Measurements from ENCODE around the gene HS3ST4.

Gene HS3ST4

DNA sequence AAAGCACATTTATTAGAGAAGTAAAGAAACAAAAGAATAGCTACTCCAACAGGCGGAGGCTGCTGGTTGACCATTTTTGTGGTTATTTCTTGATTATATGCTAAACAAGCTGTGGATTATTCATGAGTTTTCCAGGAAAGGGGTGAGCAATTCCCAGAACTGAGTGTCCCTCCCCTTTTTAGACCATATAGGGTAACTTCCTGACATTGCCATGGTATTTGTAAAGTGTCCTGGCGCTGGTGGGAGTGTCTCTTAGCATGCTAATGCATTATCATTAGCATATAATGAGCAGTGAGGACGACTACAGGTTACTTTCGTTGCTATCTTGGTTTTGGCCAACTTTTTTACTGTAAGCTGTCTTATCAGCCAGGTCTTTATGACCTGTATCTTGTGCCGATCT lies 12.2 kb upstream of the HS3ST4 start:
- H3K36me3 ChIP-seq (replicated peaks; ENCODE audit: low read depth, low read length) = no peaks in the 10 kb centered on the region
- no peaks in the 10 kb centered on the region for H3K4me1 ChIP-seq (ENCODE audit: low read length)
- no peaks in the 10 kb centered on the region for H4K20me1 ChIP-seq (ENCODE audit: insufficient read depth, low read length)
- H2AFZ ChIP-seq (ENCODE audit: low read depth, low read length) = no peak overlapping the region
- no peak overlapping the region for H3K27ac ChIP-seq (ENCODE audit: low read length)
- no peak overlapping the region for H3K9ac ChIP-seq (ENCODE audit: low read length)
- TF ChIP-seq EZH2phosphoT487 (IDR thresholded peaks at IDR 0.05; ENCODE audit: low read depth) = no peak
- TF ChIP-seq, protein P1, sequence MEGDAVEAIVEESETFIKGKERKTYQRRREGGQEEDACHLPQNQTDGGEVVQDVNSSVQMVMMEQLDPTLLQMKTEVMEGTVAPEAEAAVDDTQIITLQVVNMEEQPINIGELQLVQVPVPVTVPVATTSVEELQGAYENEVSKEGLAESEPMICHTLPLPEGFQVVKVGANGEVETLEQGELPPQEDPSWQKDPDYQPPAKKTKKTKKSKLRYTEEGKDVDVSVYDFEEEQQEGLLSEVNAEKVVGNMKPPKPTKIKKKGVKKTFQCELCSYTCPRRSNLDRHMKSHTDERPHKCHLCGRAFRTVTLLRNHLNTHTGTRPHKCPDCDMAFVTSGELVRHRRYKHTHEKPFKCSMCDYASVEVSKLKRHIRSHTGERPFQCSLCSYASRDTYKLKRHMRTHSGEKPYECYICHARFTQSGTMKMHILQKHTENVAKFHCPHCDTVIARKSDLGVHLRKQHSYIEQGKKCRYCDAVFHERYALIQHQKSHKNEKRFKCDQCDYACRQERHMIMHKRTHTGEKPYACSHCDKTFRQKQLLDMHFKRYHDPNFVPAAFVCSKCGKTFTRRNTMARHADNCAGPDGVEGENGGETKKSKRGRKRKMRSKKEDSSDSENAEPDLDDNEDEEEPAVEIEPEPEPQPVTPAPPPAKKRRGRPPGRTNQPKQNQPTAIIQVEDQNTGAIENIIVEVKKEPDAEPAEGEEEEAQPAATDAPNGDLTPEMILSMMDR (IDR thresholded peaks at IDR 0.05; ENCODE audit: low read depth, low read length) = no peak
- no peak overlapping the region for H3K4me2 ChIP-seq (ENCODE audit: low read length)
- no peaks in the 10 kb centered on the region for H3K79me2 ChIP-seq (ENCODE audit: low read length)
- no peaks in the 10 kb centered on the region for H3K27me3 ChIP-seq (ENCODE audit: low read depth, low read length)
- no peak overlapping the region for H3K4me3 ChIP-seq (ENCODE audit: low read length)
- no peaks in the 10 kb centered on the region for H3K9me3 ChIP-seq (ENCODE audit: insufficient read depth, low read length)

DNA sequence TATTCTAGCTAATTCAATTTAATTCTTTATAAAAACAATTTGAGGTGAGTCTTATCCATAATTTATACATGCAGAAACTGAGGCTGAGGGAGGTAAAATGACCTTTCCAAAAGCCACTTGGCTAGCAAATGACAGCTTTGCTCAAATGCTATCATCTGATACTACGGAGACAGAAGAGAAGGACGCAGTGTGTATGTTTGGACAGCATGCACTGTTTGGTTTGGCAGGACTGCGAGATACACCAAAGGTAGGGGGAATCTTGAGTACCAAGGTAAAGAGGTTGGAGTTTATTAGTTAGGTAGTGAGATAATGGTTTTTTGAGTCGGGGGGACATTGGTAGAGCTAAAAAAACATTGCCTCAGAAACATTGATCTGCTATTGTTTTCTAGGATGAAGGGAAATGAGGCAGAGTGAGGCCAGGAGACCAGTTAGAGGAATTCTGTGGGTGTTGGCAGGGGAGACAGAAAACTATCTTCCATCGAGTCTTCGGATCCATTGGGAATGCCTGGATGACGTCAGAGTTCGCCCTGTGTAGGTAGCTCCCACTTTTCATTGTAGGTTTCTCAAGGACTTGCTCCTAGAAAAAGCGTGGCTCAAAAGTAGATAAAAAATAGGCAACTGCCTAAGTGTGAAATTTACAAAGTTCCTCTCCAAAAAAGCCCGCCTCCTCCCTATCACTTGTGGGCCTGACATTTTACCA lies 2.5 kb upstream of the HS3ST4 start:
- Histone ChIP-seq H3K4me3 (ENCODE audit: low read length) (no peak overlapping the region), H3K4me1 (ENCODE audit: low read length) (no peaks in the 10 kb centered on the region)
- TF ChIP-seq EZH2phosphoT487 (IDR thresholded peaks at IDR 0.05; ENCODE audit: low read depth) = no peak
- TF ChIP-seq, protein P1 (IDR thresholded peaks at IDR 0.05; ENCODE audit: low read depth, low read length) = no peak

DNA sequence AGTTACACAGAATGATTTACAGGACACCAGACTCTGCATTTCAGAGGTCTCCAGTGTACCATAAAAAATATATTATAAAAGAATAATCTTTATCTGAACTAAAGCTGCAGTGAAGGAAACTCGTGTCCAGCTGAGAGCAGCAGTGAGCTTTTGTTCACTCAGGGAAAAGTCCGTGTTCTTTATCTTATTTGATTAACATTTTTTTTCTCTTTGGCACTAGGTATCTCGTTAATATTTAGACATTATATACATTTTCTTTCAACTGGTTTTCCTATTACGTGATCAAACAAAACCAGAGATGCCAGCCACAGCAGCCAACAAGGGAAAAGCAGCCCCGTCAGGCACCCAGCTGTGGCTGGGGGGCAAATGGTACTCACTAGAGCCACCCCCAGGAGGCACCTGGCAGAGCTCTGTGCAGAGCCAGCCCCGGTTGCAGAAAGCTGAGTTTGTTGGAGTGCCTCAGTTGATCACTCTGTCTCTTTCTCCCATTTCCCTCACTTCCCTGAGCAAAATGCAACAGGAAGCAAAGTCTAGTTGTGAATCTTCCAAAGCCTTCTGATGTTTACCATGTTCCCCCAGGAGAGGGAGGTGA lies 1.1 kb upstream of the HS3ST4 start:
- H3K9me3 ChIP-seq (ENCODE audit: insufficient read depth, low read length) = no peaks in the 10 kb centered on the region
- H3K4me3 ChIP-seq (ENCODE audit: low read length) = no peak overlapping the region
- peaks cover 9% of the 10 kb centered on the region for H3K27me3 ChIP-seq (ENCODE audit: low read depth, low read length)
- H3K27ac ChIP-seq (ENCODE audit: low read length) = no peak overlapping the region
- TF ChIP-seq EZH2phosphoT487 (IDR thresholded peaks at IDR 0.05; ENCODE audit: low read depth) = no peak
- TF ChIP-seq, protein P1 (IDR thresholded peaks at IDR 0.05; ENCODE audit: low read depth, low read length) = no peak
- no peaks in the 10 kb centered on the region for H3K4me1 ChIP-seq (ENCODE audit: low read length)
- H2AFZ ChIP-seq (ENCODE audit: low read depth, low read length) = no peak overlapping the region
- H4K20me1 ChIP-seq (ENCODE audit: insufficient read depth, low read length) = no peaks in the 10 kb centered on the region
- no peak overlapping the region for H3K4me2 ChIP-seq (ENCODE audit: low read length)
- no peak overlapping the region for H3K9ac ChIP-seq (ENCODE audit: low read length)
- H3K36me3 ChIP-seq (replicated peaks; ENCODE audit: low read depth, low read length) = no peaks in the 10 kb centered on the region
- no peaks in the 10 kb centered on the region for H3K79me2 ChIP-seq (ENCODE audit: low read length)

More for the DNA sequence above, 2.5 kb upstream of the HS3ST4 start:
- Histone ChIP-seq H3K9me3 (ENCODE audit: insufficient read depth, low read length) (no peaks in the 10 kb centered on the region), H2AFZ (ENCODE audit: low read depth, low read length) (no peak overlapping the region), H3K79me2 (ENCODE audit: low read length) (no peaks in the 10 kb centered on the region), H3K27me3 (ENCODE audit: low read depth, low read length) (no peaks in the 10 kb centered on the region), H3K27ac (ENCODE audit: low read length) (no peak overlapping the region), H3K4me2 (ENCODE audit: low read length) (no peak overlapping the region), H3K36me3 (replicated peaks; ENCODE audit: low read depth, low read length) (no peaks in the 10 kb centered on the region), H4K20me1 (ENCODE audit: insufficient read depth, low read length) (no peaks in the 10 kb centered on the region), H3K9ac (ENCODE audit: low read length) (no peak overlapping the region)

DNA sequence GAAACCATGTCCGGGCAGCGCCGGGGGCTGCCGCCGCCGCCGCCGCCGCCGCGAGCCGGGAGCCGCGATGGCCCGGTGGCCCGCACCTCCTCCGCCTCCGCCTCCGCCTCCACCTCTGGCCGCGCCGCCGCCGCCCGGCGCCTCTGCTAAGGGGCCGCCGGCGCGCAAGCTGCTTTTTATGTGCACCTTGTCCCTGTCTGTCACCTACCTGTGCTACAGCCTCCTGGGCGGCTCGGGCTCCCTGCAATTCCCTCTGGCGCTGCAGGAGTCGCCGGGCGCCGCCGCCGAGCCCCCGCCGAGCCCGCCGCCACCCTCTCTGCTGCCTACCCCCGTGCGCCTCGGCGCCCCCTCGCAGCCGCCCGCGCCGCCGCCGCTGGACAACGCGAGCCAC lies 587 bp downstream of the HS3ST4 start:
- Histone ChIP-seq H3K27me3 (ENCODE audit: low read depth, low read length) (peaks cover 12% of the 10 kb centered on the region), H3K36me3 (replicated peaks; ENCODE audit: low read depth, low read length) (no peaks in the 10 kb centered on the region), H3K27ac (ENCODE audit: low read length) (no peak overlapping the region), H3K9me3 (ENCODE audit: insufficient read depth, low read length) (no peaks in the 10 kb centered on the region), H3K4me1 (ENCODE audit: low read length) (no peaks in the 10 kb centered on the region), H3K79me2 (ENCODE audit: low read length) (no peaks in the 10 kb centered on the region), H3K9ac (ENCODE audit: low read length) (no peak overlapping the region), H2AFZ (ENCODE audit: low read depth, low read length) (no peak overlapping the region), H3K4me3 (ENCODE audit: low read length) (no peak overlapping the region), H4K20me1 (ENCODE audit: insufficient read depth, low read length) (no peaks in the 10 kb centered on the region), H3K4me2 (ENCODE audit: low read length) (no peak overlapping the region)
- no peak for TF ChIP-seq EZH2phosphoT487 (IDR thresholded peaks at IDR 0.05; ENCODE audit: low read depth)
- TF ChIP-seq, protein P1 (IDR thresholded peaks at IDR 0.05; ENCODE audit: low read depth, low read length) = no peak
